ENCODE results near the gene RAPGEF6.
A peak's percentile ranks its signal among the peaks of the same experiment; 100 is the strongest.
"Not testable (repeated sequence)": the region's sequence is repeated elsewhere in the genome, so short reads cannot be mapped to it uniquely, and the experiment has no call there.

The RAPGEF6 gene, protein sequence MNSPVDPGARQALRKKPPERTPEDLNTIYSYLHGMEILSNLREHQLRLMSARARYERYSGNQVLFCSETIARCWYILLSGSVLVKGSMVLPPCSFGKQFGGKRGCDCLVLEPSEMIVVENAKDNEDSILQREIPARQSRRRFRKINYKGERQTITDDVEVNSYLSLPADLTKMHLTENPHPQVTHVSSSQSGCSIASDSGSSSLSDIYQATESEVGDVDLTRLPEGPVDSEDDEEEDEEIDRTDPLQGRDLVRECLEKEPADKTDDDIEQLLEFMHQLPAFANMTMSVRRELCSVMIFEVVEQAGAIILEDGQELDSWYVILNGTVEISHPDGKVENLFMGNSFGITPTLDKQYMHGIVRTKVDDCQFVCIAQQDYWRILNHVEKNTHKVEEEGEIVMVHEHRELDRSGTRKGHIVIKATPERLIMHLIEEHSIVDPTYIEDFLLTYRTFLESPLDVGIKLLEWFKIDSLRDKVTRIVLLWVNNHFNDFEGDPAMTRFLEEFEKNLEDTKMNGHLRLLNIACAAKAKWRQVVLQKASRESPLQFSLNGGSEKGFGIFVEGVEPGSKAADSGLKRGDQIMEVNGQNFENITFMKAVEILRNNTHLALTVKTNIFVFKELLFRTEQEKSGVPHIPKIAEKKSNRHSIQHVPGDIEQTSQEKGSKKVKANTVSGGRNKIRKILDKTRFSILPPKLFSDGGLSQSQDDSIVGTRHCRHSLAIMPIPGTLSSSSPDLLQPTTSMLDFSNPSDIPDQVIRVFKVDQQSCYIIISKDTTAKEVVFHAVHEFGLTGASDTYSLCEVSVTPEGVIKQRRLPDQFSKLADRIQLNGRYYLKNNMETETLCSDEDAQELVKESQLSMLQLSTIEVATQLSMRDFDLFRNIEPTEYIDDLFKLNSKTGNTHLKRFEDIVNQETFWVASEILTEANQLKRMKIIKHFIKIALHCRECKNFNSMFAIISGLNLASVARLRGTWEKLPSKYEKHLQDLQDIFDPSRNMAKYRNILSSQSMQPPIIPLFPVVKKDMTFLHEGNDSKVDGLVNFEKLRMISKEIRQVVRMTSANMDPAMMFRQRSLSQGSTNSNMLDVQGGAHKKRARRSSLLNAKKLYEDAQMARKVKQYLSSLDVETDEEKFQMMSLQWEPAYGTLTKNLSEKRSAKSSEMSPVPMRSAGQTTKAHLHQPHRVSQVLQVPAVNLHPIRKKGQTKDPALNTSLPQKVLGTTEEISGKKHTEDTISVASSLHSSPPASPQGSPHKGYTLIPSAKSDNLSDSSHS (N-terminal part only)

DNA sequence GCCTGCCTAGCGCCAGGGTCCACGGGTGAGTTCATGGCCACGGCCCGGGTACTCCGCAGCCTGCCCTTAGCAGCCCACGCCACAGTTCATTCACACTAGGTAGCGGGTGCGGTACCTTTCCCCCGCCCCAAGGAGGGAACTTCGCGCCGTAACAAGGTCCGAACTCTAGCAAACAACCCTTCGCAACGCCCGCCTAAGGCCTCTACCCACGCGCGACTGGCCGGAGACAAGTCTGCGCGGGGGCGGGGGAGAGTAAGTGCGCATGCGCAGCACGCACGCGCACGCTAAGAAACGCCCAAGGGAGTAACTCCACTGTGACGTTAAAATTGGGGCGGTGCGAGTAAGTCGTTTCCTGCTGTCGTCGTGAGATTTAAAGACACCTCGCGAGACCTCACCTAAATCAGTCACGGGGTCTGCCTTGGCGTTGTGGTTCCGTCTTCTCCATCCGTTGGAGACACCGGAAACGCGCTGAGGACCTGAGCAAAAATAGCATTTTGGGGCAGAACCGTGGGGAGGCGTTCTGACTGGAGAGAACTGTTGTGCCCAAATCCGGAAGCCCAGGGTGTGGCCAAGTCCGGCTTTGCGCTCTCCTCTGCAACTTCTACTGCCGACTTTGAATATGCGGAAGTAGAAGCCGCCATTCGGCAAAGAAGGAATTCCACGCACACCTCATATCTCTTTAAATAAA, at the start of gene RAPGEF6:
RAPGEF6 (minus strand) TSS at position 234 of the 688 bp plus-strand sequence; CDS start at position 35, 199 bp downstream.
- peak; percentile 97 for DNase-seq

DNA sequence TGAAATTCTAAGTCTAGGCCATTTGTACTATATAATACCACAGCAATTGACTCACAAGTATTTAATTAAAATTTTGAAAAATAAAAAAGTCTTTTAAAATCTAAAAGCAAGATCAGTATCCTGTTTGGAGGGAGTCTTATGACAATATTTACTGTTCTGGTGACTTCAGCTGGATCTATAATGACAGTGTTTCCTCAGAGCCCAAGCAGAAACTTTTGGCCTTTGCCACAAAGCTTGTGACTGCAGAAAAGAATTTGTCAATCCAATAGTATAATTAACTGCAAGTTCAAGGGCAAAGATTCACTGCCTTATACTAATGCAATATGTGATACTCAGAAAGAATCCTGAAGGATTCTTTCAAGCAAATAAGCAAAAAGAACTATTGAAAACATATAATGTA, 49.6 kb upstream of the RAPGEF6 start:
- DNase-seq = no peak

DNA sequence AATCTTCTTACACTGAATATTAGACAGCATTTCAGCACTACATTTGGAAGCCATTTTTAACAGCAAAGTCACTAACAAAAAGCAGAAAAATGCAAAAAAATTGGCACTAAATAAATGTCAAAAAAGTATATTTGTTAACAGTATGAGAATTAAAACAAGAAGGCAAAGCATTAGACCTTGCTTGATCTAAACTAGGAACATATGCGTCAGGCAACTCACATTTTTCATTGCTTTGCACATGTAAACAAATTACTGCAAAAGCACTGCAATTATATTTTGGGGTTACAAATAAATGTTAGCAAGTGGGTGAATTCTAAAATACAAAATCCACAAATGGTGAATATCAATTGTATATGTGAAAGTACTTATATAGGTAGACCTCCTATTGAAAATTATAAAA, 49.0 kb upstream of the RAPGEF6 start:
- no peak for DNase-seq

DNA sequence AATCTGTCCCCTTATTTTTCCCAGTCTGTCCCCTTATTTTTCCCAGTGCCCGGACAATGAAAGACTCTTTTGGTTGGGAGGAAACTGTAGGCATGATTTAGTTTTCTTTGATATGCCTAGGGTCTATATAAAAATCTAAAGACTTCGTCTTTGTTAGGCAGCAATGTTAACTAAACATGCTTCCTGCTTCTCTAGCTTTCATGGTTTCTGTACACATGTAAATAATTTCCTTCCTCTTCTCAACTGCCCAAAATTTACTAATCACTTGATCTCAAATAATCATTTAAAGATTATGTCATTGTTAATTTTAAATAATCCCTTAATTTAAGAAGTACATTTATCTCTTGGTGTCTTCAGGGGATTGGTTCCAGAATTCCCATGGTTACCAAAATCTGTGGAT, 47.8 kb upstream of the RAPGEF6 start:
- DNase-seq = no peak

DNA sequence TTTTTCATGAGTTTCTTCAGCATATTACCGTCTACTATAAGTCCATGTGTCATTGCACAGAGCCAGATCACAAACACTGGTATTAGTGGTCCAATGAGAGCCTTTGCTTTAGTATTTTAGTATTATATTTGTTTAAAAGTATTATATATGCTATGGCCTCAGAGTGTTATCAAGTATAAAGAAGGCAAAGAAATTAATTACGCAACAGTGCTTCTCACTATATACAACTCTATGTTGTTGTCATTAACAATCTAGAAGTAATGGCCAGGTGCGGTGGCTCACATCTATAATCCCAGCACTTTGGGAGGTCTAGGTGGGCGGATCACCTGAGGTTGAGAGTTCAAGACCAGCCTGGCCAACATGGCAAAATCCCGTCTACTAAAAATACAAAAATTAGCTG, 47.1 kb upstream of the RAPGEF6 start:
- no peak for DNase-seq

DNA sequence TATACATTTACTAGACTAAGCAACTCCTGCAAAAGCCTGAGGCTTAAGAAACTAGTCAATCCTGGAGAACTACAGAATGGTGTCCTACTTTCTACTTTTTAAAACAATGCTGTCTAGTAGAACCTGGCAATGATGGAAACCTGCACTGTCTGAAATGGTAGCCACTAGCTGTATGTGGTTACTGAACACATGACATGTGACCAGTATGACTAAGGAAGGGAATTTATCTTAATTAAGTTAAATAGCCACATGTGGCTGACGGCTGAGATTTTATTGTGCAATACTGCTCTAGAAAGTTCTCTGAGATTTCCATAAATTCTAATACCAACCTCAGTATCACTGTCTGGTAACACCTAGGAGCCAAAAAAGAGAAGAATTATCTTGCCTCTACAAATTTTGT, 44.9 kb upstream of the RAPGEF6 start:
- no peak for DNase-seq

DNA sequence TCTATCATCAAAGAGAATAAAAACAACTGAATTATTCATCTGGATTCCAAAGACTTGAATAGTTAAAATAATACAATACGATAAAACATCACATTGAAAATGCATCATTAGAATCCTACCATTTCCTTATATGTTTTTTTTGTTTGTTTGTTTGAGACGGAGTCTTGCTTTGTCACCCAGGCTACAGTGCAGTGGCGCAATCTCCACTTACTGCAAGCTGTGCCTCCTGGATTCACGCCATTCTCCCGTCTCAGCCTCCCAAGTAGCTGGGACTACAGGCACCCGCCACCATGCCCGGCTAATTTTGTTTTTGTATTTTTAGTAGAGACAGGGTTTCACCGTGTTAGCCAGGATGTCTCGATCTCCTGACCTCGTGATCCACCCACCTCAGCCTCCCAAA, 43.2 kb upstream of the RAPGEF6 start:
- not testable (repeated sequence) for DNase-seq

DNA sequence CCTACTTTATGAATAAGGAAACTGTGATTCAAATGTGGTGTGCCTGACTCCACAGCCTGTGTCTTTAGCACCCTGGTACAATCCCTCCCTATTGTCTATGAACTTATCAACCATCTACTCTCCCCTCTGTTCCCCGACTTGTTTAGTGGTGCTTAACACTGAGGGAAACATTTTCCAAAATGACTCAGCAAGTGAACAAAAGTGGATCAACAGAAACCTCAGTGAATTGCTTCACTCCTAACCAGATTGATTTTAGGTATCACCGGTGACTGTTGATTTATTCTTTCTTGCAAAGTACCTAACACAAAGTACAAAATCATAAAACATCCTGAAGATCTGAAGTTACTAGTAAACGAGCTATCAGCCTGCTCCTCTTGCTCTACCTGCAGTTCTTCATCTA, 42.1 kb upstream of the RAPGEF6 start:
- no peak for DNase-seq

DNA sequence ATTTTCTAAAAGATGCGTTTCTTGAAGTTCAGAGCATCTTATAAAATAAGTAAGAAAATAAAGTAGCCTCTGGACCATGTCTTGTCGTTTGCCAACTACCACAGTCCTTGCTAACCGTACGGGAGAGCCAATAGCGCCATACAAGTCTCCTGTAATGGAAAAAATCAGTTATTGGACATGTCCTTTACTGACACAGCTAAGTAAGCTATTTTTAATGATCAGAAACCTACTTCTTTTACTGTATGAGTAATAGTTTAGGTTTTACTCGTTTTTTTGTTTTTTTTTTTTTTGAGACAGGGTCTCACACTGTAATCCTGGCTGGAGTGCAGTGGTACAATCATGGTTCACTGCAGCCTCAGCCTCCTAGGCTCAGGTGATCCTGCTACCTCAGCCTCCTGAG, 37.7 kb upstream of the RAPGEF6 start:
- no peak for DNase-seq

DNA sequence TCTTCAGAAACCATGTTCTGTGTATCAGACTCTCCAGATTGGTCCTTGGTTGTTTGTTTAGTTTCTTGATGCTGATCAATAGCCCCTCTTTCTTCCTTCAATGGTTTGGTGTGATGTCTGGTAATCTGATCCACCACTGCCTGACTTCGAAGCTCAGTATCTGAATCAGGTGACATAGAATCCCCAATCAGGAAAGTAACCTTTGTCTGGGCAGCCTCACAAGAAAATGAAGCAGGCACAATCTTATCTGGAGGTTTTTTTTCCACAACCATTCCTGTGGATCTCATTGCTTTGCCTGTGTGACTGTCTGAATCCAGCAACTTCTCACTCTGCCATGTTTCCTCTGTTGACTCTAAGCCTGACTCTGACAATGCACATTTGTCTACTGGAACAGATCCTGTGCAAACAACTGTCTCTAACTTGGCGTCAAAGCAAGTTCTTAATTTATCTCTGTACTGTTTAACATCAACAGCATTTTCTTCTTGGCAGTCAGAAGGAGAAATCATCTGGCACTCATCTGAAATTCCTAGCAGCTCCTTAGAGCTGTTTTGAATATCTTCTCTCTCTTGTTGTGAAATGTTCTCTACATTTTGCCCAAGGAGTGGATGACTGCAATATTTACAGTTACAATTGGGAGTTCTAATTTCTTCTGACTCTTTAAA, 37.1 kb upstream of the RAPGEF6 start:
- DNase-seq = no peak

DNA sequence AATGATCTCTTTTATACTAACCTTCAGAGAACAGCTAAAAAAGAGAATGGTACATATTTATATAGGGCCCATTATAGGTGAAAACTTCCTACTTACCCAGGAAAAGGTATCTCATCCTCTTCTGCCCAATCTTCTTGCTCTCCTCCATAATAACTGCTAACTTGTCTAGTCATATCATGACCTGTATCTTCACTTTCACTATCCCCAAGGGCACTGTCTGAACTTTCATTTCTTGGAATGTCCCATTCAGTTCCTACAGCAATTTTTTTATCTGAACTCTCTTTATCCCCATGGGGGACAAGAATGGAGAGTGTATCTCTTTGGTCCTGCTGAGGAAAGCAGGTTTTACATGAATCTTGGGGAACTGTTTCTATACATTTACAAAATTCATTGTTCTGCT, 36.4 kb upstream of the RAPGEF6 start:
- no peak for DNase-seq

DNA sequence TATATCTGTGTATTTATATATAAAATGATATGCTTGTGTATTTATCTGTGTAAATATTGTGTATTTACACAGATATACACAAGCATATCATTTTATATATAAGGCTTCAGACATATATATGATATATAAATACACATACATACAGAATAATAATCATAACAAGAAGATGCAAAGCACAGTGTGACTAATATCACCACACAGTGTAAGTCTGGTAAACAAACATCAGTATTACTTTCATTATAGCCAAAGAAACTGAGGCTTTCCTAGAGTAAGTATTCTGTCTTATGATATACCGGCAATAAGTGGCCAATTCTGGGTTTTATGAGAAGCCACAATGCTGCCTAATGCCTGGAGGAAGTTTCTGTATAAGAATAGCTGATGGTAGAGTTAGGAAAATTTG, 29.9 kb upstream of the RAPGEF6 start:
- DNase-seq = no peak

DNA sequence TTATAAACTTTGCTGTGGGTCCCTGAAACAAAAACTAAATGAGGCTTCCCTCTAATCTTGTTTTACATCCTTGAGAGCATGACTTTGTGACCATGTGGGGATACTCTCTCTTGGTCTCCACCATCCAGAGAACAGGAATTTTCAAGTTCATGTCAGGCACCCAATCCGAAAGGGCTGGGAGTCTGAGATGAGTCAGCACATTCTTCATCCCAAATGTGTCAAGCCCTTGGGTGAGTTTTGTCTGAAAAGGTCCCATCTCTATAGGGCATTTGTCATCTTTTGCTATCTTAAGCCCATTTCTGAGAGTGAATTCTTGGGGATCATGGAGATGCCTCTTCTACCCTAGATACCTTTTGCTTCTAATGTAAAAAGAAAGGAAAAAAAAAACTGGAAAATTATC, 26.9 kb upstream of the RAPGEF6 start:
- DNase-seq = no peak

DNA sequence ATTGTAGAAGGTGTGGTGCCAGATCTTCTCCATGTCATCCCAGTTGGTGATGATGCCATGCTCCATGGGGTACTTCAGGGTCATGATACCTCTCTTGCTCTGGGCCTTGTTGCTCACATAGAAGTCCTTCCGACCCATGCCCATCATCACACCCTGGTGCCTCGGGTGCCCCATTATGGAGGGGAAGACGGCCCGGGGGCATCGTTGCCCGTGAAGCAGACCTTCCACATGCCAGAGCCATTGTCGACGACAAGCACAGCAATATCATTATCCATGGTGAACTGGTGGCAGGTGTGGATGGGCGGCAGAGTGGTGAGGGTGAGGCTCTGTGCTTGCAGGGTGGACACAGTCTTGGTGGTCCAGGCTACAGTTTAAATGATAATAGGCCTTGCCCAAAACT, 24.8 kb upstream of the RAPGEF6 start:
- DNase-seq = no peak

DNA sequence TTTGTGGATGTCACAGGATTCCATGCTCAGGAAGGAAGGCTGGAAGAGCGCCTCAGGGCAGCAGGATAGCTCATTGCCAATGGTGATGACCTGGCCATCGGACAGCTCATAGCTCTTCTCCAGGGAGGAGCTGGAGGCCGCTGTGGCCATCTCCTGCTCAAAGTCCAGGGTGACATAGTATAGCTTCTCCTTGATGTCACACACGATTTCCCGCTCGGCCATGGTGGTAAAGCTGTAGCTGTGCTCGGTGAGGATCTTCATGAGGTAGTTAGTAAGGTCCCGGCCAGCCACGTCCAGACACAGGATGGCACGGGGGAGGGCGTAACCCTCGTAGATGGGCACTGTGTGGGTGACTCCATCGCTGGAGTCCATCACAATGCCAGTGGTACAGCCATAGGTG, 24.3 kb upstream of the RAPGEF6 start:
- no peak for DNase-seq

DNA sequence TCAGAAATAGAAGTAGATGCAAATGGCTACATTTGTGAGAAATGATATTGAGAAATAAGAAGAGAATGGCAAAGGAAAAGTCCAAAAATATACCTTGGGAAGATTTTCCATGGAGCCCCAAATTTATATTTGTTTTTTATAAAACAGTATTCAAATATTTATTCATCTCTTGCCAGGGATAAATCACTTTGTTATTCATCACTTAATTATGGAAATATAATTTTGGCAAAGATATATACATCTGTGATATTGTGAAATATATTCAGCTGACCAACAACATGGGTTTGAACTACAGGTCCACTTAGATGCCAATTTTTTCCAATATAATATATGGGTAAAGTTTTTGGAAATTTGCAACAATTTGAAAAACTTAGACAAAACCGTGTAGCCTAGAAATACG, 19.7 kb upstream of the RAPGEF6 start:
- DNase-seq = no peak

DNA sequence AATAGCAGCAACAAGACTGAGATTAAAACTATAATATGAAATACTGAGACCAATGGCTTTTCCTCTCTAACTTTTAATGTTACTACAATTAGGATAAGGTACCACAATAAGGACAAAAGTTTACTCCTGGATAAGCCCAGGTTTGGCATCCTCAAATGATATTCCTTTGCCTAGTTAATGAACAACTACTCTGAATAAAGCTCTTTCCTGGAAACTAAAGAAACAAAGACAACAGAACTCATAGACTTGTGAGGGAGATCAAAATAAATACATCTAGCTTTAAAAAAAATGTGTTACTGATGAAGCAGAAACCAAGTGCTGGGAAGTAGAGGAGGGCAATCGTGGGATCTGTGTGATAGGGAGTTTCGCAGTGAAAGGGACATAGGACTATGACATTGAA, 19.3 kb upstream of the RAPGEF6 start:
- no peak for DNase-seq

DNA sequence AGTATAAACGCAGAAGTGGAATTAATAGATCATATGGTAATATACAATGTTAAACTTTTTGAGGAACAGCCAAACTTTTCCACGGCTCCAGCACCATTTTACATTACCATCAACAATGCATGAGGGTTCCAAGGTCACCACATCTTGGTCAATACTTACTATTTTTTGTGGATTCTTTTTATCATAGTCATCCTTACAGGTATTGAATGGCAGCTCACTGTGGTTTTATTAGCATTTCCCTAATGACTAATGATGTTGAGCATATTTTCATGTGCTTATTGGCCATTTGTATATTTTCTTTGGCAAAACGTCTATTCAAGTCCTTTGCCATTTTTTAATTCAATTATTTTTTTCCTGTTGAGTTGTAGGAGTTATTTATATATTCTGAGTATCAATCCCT, 14.1 kb upstream of the RAPGEF6 start:
- no peak for DNase-seq

DNA sequence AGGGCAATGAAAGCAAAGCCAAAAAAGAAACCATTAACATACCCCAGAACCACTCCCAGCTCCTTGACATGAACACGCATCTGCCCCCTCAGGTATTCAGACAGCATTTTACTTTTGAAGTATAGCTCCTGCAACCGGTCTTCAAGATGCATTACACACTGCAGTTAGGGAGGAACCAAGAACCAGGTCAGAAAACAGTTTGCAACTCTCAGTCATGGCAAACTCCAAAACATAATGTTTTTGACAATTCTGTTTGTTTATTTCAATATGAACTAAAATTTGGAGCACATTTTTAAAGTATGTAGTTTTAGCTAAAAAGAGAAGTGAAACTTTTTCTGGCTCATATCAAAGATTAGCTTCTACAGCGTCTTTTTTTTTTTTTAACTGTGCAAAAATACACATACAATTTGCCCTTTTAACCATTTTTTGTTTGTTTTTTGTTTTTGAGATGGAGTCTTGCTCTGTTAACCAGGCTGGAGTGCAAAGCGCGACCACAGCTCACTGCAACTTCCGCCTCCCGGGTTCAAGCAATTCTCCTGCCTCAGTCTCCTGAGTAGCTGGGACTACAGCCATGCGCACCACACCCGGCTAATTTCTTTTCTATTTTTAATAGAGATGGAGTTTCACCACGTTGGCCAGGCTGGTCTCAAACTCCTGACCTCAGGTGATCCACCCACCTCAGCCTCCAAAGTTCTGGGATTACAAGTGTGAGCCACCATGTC, 12.2 kb upstream of the RAPGEF6 start:
- DNase-seq = no peak

DNA sequence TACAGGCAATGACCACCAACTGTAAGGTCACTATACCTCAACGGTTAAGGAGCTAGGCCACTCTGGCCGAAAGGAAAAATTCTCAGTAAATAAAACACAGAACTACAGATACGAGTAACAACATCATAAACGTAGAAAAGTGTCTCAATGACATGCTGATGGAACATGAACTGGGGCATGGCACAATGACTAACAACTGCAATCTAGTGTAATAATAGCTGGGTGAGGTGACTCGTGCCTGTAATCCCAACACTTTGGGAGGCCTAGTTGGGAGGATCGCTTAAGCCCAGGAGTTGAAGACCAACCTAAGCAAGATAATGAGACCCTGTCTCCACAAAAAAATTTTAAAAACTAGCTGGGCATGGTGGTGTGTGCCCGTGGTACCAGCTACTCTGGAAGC, 9.8 kb upstream of the RAPGEF6 start:
- no peak for DNase-seq

DNA sequence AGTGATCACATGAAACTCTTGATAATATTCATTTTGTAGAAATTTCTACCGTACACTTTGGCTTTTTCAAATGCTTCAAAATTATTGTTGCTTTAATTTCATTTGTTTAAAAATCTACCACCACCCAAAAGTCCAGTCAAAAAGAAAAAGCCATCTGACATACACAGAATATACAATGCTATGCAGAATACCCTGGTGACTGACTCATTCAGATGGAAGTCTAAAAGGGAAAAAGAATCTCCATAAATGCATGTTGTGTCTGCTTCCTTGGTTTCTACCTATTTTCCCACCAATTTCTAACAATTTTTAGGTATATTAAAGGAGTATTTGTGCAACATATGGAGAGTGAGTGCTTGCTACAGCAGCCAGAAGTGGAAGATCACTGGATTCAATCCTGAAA, 9.3 kb upstream of the RAPGEF6 start:
- DNase-seq = no peak

All from CD4-positive, alpha-beta T cell treated with Interleukin-17A for 4 hours (primary cell).